GM12801 (cell line): ENCODE data around the gene PDC.

Experiments used
- CTCF ChIP-seq: IDR thresholded peaks from one replicate; pipeline ENCODE4 v1.5.1; 2011; ENCODE audit warnings: control low read depth; ENCODE audit not compliant: insufficient read length; ENCODE audit errors: extremely low read depth

The PDC gene

GRCh38 chr1:186421446-186421845 lies 39.5 kb downstream of the PDC start:
- TF ChIP-seq CTCF = no peak

GRCh38 chr1:186420923-186421322 lies 40.0 kb downstream of the PDC start:
- TF ChIP-seq CTCF = no peak

GRCh38 chr1:186420311-186420710 lies 40.6 kb downstream of the PDC start:
- TF ChIP-seq CTCF = no peak

GRCh38 chr1:186418503-186418902 lies 42.4 kb downstream of the PDC start:
- TF ChIP-seq CTCF = no peak

GRCh38 chr1:186413319-186413718 lies 47.6 kb downstream of the PDC start:
- no peak for TF ChIP-seq CTCF

- TF ChIP-seq CTCF = no peak
Measured at GRCh38 chr1:186409091-186409490, 51.8 kb downstream of the PDC start.

- no peak for TF ChIP-seq CTCF
Measured at GRCh38 chr1:186404454-186405051, 56.4 kb downstream of the PDC start.
